NCI-H748 treated with DMSO at 0.1 percent for 48 hours (cell line): ENCODE results near the gene ELMO2.
A peak's percentile ranks its signal among the peaks of the same experiment; 100 is the strongest.
"Not testable (repeated sequence)": the region's sequence is repeated elsewhere in the genome, so short reads cannot be mapped to it uniquely, and the experiment has no call there.

Source experiments
- DNase-seq: peaks from one replicate; lab custom pipeline; 2025; lab: John Stamatoyannopoulos, UW

ELMO2 gene

DNA sequence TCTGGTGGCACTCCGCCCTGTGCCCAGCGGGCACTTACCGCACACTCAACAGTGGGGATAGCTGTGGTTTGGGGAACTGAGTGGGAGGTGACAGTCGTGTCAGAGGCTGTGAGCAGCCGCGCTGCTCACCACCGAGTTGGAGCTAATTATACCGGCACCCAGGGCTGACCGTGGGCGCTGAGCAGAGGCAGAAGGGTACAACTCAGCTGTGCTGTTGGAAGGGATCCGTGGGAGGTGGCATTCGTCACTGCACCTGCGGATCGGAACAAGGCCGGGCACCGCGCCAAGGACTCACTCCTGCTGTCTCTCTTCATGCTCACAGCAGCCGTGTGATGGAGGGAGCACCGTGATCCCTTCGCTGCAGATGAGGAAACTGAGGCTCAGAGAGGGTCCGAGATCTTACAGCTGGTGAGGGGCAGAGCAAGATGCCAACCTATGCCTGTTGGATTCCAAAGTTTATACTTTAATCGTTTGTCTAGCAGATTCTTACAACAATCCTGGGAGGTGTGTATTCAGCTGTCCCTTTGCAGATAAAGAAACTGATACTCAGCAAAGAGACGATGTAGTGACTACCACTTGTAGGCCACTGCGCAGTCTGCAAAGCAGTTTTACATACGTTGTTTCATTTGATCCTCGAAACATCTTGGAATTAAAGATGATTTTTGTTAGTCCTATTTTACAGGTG lies 713 bp upstream of the ELMO2 start:
- peak; percentile 45 for DNase-seq

GRCh38 chr20:46402331-46402811 lies 4.0 kb downstream of the ELMO2 start:
- no peak for DNase-seq

- no peak for DNase-seq
Measured at GRCh38 chr20:46401478-46401860, 4.9 kb downstream of the ELMO2 start.

GRCh38 chr20:46400828-46401477 lies 5.5 kb downstream of the ELMO2 start:
- no peak for DNase-seq

DNA sequence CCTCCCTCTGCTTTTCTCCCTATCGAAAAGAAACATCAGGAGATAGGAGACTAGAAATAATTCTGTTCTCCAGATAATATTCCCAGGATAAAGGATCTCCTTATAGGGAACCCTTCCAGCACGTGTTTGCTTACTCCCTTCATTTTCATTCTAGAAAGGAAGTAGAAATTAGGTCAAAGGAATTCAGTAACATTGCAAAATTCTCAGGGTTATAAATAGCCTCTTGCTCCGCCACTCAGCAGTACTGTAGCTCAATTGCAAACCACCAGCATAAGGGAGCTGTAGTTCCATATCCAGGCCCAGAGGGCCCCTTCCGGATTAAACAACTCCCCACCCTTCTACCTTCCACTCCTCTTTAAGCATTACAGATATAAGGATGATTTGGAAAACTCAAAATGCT lies 6.2 kb downstream of the ELMO2 start:
- no peak for DNase-seq

GRCh38 chr20:46399401-46399800 lies 7.0 kb downstream of the ELMO2 start:
- no peak for DNase-seq

DNA sequence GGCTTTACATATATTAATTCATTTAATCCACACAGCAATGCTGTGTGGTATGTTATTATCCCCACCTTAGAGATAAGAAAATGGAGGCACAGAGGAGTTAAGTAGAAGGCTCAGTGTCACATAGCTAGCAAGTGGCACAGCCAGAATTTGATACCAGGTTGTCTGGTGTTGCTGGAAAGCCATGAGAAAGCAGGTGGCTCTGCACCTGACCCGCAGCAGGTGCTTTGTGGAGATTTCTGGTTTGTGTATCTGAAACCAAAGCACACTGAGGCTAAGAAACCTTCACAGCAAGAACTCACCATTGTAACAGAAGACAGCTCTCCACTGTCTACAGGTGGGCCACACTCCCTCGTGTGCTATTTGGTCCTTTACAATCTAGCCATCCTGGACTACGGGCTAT lies 7.5 kb downstream of the ELMO2 start:
- no peak for DNase-seq

DNA sequence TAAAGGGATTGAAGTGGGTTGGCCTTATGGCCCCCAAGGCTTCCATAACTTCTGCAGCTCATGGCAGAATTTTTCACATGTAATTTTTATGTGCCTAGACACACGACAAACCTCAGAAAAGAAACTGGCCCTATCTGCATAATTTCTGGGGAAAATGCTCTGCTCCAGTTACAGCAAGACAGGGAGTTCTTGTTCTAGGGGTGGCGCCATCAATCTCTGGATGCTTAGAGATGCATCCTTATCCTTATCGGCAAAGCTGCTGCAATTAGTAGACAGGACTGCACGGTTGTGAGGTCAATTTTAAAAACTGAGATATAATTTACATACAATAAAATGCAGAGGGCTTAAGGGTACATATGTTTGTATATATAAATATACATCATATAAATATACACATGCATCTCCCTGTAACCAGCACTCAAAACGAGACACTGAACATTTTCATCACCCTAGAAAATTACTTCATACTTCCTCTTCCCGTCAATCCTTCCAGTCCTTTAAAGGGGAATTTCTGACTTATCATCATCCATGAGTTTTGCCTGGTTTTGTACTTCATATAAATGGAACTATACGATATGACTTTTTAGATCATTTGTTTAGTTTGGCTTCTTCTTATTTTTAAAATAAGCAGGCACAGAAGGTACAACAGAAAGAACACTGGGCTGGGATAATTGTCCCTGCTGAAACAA lies 10.2 kb downstream of the ELMO2 start:
- no peak for DNase-seq

- no peak for DNase-seq
Measured at GRCh38 chr20:46394872-46395760, 11.3 kb downstream of the ELMO2 start.

- DNase-seq, result no peak
Measured at GRCh38 chr20:46393967-46394366, 12.4 kb downstream of the ELMO2 start.

DNA sequence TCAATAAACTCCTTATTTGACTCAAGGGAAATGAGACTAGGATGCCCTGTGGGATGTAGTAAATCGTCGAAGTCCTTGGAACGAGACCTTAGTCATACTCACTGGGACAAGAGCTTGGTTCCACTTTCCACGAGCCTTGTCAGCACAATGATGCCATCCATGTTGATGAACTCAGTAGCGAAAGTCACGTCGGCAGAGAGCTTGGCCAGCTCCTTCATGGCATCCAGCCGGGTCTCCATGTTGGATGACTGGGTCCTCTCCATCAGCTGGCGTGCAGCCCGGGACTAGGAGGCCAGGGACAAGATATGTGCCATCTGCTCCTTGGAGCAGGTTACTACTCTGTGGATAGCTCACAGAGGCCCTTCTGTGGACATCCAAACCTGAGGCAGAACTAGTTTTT lies 17.5 kb downstream of the ELMO2 start:
- DNase-seq, result no peak

- no peak for DNase-seq
Measured at GRCh38 chr20:46388201-46388836, 18.1 kb downstream of the ELMO2 start.

DNA sequence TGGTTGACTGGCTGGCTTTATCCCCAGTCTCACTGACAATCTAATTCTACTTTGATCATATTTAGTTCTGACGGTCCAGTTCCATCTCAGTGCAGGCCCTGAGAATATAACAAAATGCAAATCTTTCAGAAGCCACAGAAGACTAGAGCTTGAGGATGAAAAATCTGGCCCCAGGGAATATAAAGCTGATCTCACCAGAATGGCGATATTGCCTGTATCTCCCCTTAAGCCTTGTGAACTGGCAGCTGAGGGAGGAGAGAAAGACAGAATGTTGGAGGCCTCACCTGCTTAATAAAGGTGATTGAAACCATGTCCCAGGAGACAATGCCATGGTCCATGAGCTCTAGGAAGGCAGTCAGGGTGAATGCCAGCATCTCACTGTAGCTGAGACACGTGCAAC lies 19.4 kb downstream of the ELMO2 start:
- not testable (repeated sequence) for DNase-seq

DNA sequence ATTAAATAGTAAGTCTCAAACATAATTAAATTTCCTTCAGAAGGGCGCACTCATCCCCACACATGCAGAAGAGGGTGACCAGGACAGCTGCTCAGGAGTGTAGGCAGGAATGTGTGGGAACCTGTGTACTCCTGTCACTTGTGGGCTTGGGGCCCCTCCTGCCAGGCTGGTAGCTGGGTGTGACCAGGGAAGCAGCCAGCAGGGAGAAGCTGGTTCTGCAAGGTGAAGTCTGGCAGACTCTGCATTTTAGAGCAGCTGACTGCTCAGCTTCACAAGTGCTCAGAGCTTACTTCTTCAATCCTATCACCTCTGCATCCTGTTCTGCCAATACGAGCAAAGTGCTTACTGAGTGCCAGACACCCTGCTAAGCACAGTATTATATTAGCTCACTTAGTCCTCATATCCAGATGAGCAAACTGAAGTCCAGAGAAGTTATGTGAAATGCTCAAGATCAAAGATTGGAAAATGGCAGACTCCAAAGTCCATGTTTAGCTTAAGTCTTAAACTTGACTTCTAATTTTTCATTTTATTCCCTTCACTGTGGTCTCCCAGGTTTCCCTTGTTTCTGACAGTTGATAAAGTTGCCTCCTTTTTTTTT lies 27.9 kb downstream of the ELMO2 start:
- no peak for DNase-seq

- DNase-seq, result no peak
Measured at GRCh38 chr20:46377518-46377917, 28.9 kb downstream of the ELMO2 start.

DNA sequence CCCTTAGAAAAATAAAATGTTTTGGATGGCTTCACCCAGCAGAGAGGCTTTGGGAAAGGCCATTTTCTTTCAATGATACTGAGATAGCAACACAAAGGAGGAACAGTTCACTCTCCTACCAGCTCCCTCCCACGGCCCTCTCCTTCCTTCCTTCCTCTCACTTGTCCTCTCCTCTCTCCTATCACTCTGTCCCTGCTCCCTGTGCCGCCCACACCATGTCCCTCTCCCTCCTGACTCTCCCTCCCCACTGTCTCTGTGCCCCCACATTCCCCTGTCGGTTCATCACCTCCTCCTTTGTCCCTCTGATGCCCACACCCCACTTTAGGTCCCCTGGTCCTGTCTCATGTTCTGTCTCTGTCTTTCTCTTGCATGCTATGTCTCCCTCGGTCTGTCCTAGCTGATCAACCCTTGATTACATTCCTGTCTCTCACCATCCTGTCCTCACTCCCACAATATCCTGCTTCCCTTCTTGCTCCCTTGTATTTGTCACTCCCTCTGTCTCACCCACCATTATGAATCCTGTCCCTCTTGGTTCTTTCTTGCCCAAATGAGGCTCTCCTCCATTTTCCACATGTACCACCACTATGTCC lies 30.1 kb downstream of the ELMO2 start:
- no peak for DNase-seq

- DNase-seq, result no peak
Measured at GRCh38 chr20:46375771-46376170, 30.6 kb downstream of the ELMO2 start.

- no peak for DNase-seq
Measured at GRCh38 chr20:46374383-46374782, 32.0 kb downstream of the ELMO2 start.

DNA sequence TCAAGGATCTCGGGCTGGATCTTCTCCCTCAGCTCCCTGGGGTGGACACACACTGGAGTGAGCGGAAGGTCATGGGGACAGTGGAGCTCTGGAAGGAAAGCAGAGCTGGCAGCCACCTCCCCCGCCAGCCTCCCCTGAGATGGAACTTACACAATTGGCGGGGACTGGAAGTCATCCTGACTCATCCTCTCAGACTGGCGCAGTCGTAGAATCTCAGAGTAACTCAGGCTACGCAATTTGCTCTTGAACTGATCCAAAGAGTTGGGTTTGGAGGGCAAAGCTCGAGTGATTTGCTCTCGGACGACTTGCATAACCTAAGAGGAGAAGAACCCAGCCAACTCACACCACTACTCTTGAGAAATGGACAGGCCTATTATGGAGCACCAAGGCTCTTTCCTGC lies 34.8 kb downstream of the ELMO2 start:
- DNase-seq, result no peak

DNA sequence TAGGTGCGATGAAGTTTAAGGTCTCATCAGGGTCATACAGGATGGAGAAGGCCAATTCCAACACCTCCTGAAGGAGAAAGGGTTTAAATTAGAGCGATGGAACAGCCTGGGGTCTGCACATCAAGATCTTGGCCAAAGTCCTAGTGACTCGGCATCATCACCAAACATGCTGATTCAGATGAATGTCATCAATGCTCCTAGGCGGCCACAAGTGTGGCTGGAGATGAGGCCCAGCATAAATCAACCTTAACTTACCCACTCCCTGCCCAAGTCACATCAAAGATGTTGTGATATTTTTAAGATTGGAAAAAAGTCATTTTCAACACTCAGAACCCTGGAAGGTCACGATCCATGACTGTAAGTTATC lies 37.5 kb downstream of the ELMO2 start:
- DNase-seq, result no peak
